Occipital lobe (tissue), 2 donors: ENCODE measurements around the gene COA5. TPM values are rescaled to one million over a fixed set of nuclear protein-coding genes. Genes with fewer than 3 reads are reported as not detected.

Experiments
- DNase-seq: peaks from one replicate; lab custom pipeline; 2025; lab: John Stamatoyannopoulos, UW
- total RNA-seq: library from RNA; depleted of rRNA; stranded (reverse); fragments of >200 nt; gene quantifications from one replicate; pipeline ENCODE4 v1.2.3, GENCODE V29; 2014

The COA5 gene
- total RNA-seq, 1 donor from 2014 or later = 61.0 TPM

DNA sequence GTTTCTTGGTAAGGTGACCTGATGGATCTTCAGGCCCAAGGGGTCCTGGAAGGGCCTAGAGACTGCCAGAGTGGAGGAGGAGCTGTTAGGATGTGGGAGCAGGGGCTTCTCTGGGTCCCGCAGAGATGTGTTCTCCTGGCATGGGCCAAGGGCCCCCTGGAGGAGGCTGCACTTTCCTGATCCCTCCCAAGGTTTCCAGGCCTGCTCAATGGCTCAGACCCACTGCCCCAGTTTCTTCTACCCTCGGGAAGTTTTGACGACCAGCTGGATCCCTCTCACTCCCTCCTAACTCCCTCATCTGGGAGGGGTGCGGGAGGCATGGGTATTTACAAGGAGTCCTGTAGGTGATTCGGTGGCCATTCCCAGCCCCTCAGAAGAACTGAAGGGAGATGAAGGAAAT lies 36.1 kb downstream of the COA5 start:
- no peak for DNase-seq

DNA sequence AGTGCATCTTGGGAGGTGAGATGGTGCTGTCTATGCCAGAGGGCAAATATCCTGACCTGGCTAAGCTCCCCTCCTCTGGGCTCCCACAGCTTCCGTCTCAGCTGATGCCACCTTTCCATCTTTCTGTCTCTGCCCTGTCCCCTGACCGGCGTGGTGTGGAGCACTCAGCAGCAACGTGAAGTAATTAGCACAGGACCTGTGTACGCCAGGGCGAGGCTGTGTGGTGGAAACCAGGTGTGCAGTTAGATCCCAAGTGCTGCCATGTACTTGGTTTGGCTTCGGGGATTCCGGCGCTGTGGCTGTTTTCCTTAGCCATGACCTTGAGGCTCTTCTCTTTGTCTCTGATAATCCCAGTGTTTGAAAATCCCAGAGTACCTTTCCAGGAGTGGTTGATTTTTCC lies 36.5 kb downstream of the COA5 start:
- no peak for DNase-seq

GRCh38 chr2:98571121-98571701 lies 37.1 kb downstream of the COA5 start:
- no peak for DNase-seq

GRCh38 chr2:98570356-98570755 lies 38.0 kb downstream of the COA5 start:
- no peak for DNase-seq

DNA sequence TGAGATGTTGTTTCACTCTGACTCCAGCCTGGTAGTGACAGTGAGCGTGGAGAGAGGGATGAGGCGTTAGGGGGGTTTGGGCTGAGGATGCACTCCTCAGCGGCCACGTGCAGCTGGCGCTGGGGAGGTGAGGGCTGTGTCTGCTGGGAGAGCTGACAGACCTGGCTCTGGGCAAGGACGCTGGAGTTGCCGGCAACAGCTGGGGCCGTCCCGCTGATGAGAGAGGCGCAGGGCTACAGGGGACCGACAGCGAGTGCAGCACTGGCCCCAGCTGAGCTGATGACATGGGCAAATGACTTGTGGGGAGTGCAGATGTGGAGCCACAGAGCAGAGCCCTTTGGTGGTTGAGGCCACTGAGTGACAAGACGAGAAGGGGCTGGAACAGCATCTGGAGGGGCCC lies 38.4 kb downstream of the COA5 start:
- no peak for DNase-seq

GRCh38 chr2:98569197-98569793 lies 39.0 kb downstream of the COA5 start:
- no peak for DNase-seq

- DNase-seq = no peak
Measured at GRCh38 chr2:98568161-98568956, 40.0 kb downstream of the COA5 start.

DNA sequence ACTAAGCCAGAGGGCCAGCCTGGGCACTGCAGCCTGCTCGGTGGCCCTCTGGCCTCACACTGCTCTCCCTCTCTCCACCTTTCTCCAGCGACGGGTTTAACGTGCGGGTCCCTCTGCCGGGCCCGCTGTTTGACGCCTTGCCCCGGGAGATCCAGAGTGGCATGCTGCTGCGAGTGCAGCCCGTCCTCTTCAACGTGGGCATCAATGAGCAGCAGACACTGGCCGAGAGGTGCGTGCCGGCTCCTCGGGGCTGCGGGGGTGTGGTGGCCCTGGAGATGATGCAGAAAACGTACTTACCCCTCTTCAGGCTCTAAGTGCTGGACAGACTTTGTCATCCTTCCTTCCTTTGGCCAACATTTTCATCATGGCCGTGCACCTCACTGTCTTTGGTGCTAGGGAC lies 42.4 kb downstream of the COA5 start:
- no peak for DNase-seq

DNA sequence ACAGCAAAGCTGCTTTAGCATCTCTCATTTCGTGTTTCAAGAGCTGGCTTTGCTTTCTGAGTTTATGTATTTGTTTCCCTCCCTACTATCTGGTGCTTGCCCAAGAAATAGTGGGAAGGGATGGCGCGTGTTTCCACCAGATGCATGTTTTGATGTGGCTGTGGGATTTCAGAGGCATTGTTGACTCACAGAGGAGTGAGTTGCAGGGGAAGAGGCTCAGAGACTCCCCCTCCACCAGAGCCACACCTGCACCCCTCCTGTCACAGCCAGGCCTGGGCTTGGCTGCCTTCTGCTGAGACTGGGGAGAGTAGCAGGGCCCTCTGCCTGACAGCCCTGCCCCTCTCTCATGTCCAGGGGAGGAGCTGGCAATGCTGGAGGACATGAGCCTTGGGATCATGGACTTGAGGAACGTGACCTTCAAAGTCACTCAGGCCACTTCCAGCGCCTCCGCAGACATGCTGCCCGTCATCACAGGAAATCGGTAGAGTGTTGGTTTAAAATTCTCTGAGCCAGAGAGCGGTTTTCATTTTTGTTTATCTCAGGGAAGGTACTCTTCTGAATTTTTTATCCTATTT lies 42.9 kb downstream of the COA5 start:
- no peak for DNase-seq

DNA sequence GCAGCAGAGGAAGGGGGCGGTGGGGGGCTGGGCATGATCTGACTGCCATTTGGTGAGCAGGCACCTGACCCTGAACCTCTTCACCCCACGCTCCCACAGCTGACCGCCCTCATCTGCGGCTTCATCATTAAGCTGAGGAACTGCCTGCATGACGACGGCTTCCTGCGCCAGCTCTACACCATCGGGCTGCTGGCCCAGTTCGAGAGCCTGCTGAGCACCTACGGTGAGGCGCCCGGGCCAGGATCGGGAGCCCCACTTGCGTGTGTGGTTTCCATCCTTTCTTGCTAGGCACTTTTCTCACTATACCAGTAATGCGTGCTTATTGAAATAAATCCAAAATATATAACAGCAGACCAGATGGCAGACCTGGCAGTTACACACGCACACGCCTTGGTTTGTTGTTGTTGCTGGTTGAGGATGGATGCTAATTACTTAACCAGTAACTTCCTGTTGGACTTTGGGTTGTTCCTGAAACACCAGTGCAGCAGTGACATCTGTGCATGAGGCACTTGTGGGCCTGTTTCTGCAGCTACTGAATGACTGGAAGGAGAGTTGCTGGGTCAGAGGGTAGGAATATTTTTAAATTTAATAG lies 43.7 kb downstream of the COA5 start:
- DNase-seq = no peak

- no peak for DNase-seq
Measured at GRCh38 chr2:98563394-98563793, 44.9 kb downstream of the COA5 start.

GRCh38 chr2:98561902-98562695 lies 46.2 kb downstream of the COA5 start:
- DNase-seq = no peak

GRCh38 chr2:98561018-98561417 lies 47.3 kb downstream of the COA5 start:
- DNase-seq = no peak

- peak; percentile 75 for DNase-seq
Measured at GRCh38 chr2:98560256-98560771, 48.0 kb downstream of the COA5 start.

- DNase-seq = no peak
Measured at GRCh38 chr2:98559581-98559980, 48.7 kb downstream of the COA5 start.

DNA sequence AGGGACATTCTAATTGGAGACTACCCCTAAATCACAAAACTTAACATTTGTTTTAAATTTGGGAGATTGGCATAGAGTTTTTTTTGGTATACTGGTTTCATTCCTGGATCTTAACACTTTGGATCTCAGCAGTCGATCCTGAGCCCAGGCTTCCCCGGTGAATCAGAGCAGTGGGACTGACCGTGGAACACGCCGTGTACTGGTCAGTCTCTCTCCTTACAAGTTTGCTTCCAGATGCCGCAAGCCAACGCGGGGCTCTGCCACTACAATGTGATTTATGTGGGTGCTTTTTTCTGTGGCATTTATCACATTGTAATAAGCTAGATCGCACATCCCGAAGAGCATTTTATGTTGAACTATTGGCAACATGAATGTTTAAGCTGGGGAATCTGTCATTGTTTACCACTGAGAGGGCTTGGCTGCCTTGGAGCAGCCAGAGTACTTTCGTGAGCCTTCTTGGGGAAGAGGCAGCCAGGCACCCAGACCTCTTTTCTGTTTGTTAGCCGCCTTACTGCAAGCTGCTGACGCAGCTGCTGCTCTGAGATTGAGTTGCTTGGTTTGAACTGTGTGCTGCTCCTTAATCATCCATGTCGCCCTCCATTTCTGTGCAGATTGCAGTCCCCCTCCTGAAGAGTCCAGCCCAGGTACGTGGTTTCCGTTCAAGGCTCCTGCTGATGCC lies 49.3 kb downstream of the COA5 start:
- no peak for DNase-seq

DNA sequence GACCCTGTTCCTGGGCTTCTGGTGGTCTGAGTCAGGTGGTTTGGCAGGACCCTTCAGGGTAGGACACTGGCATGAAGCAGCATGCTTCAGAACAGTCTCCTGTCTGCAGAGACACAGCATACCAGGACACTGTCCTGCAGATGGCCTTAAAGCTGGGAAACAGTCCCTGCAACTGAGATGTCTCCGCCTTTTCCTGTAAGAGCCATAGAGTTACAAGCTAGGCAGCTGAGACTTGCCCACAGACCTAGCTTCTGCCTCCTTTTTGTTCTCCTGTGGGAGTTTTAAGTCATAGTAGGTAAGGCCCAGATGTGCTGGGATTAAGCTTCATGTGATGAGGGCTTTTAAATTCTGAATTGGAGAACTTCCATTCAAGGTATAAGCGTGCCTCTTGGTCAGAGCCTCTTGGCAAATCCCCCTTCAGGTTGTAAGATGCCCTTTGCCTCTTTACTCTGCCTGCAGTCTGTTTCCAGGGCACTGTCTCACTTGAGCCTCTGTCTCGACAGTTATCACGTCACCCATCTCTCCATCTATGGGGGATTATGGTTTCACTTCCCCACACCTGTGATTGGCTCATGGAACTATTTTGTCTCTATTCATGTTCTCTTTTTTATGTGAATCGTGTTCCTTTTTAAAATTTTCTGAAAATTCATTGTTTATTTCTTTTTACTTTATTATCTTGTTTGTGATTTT lies 51.8 kb downstream of the COA5 start:
- no peak for DNase-seq

GRCh38 chr2:98555696-98556095 lies 52.6 kb downstream of the COA5 start:
- DNase-seq = no peak

DNA sequence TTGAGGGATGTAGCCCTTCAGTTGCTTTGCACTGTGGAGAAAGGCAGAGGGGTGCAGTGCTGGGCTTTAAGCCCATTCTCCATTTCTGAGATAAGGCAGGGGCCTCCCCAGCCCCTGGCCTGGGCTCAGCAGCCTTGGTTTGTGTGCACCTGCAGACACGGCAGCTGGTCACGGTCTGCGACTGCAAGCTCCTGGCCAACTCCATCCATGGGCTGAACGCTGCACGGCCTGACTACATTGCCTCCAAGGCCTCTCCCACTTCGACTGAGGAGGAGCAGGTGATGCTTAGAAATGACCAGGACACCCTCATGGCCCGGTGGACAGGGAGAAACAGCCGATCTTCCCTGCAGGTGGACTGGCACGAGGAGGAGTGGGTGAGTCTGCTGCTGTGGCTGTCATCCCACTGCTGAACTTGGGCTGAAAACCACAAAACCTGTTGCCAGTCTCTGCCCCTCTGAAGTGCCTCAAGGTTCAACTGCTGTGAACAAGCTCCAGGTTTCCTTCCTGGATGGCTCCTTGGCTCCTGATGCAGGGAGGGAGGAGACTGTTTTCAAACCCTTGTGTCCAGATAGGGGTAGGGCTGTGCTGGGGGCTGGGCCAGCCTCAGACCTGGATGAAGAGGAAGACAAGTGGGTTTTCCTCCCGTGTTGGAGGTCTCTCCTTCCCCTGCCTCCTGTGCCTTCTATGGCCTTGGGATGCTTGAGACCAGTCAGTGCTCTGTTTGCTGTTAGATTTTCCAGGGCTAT lies 54.0 kb downstream of the COA5 start:
- DNase-seq = no peak
